LoVo (cell line): ENCODE measurements around the gene CRYGC.

Source experiments
- DNase-seq: peaks from one replicate; pipeline ENCODE4 v3.0.0-alpha.2; 2016; ENCODE audit warnings: low spot score

CRYGC gene

GRCh38 chr2:208096080-208096479 lies 33.5 kb downstream of the CRYGC start:
- no peak for DNase-seq

GRCh38 chr2:208093128-208093527 lies 36.5 kb downstream of the CRYGC start:
- no peak for DNase-seq

- DNase-seq: no peak
Measured at GRCh38 chr2:208092093-208092832, 37.4 kb downstream of the CRYGC start.

GRCh38 chr2:208090420-208090819 lies 39.2 kb downstream of the CRYGC start:
- DNase-seq: no peak

- DNase-seq: no peak
Measured at GRCh38 chr2:208086029-208086428, 43.6 kb downstream of the CRYGC start.

GRCh38 chr2:208083807-208084206 lies 45.8 kb downstream of the CRYGC start:
- no peak for DNase-seq
